GM12801 (cell line): ENCODE measurements around the gene NUDT16L1.

Experiments
- CTCF ChIP-seq: IDR thresholded peaks from one replicate; pipeline ENCODE4 v1.5.1; 2011; ENCODE audit warnings: control low read depth; ENCODE audit not compliant: insufficient read length; ENCODE audit errors: extremely low read depth

The NUDT16L1 gene

GRCh38 chr16:4686497-4687210 is 6.7 kb upstream of the NUDT16L1 start:
- no peak for TF ChIP-seq CTCF

GRCh38 chr16:4687416-4687815 is 5.9 kb upstream of the NUDT16L1 start:
- TF ChIP-seq CTCF, result no peak

- TF ChIP-seq CTCF, result no peak
These were observed 5.3 kb upstream of the NUDT16L1 start for GRCh38 chr16:4687946-4688673.

GRCh38 chr16:4688674-4689045 is 4.7 kb upstream of the NUDT16L1 start:
- no peak for TF ChIP-seq CTCF

GRCh38 chr16:4689091-4689671 is 4.2 kb upstream of the NUDT16L1 start:
- TF ChIP-seq CTCF, result no peak

GRCh38 chr16:4689864-4690704 is 3.3 kb upstream of the NUDT16L1 start:
- no peak for TF ChIP-seq CTCF
